ENCODE results near the gene XPC. TPM values are rescaled to one million over a fixed set of nuclear protein-coding genes. Genes with fewer than 3 reads are reported as not detected.

Gene XPC
- total and polyA plus RNA-seq, 4 donors = 12.7 to 26.7 (median 14.2) TPM

GRCh38 chr3:14208977-14209394, 30.6 kb upstream of the XPC start:
- H3K4me3 ChIP-seq (ENCODE audit: low read depth in 1 of 3, low read length in 3 of 3) = no peak overlapping the region
- no peaks in the 10 kb centered on the region for H3K36me3 ChIP-seq (ENCODE audit: control insufficient read depth in 4 of 4, insufficient read depth in 3 of 4, low read depth in 1 of 4, low read length in 3 of 4)
- no peak overlapping the region for H3K9ac ChIP-seq (ENCODE audit: low read depth in 1 of 2, low read length in 2 of 2)
- no peak for DNase-seq (ENCODE audit: low spot score)
- H3K27me3 ChIP-seq (ENCODE audit: control insufficient read depth in 4 of 4, insufficient read depth in 4 of 4, low read length in 3 of 4) = no peaks in the 10 kb centered on the region
- peaks cover 5 to 12% (median 7%) of the 10 kb centered on the region in 4 donors for H3K4me1 ChIP-seq (ENCODE audit: control insufficient read depth in 4 of 4, insufficient read depth in 4 of 4, low read length in 3 of 4)
- no peak overlapping the region for H3K27ac ChIP-seq (ENCODE audit: low read depth in 1 of 2, low read length in 2 of 2)
- H3K9me3 ChIP-seq (ENCODE audit: control insufficient read depth in 4 of 4, low read length in 3 of 4) = no peaks in the 10 kb centered on the region
- TF ChIP-seq TAF1 (conservative IDR thresholded peaks at IDR 0.05) (no peak), NR2F2 (IDR thresholded peaks at IDR 0.05) (peak; percentile 37)
- 75% methylated on average over 5 of the region's 5 CpGs for WGBS

DNA sequence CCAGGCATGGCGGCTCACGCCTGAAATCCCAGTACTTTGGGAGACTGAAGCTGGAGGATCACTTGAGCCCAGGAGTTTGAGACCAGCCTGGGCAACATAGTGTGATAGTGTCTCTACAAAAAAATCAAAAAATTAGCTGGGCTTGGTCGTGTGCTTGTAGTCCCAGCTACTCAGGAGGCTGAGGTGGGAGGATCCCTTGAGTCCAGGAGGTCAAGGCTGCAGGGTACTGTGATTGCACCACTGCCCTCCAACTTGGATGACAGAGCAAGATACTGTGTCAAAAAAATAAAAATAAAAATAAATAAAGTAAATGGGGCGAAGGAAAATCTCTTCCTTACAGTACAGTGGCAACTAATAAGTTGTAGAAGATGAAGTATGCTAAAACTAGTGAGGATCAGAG, 29.8 kb upstream of the XPC start:
- H3K9me3 ChIP-seq (ENCODE audit: control insufficient read depth in 4 of 4, low read length in 3 of 4) = no peaks in the 10 kb centered on the region
- no peak overlapping the region for H3K27ac ChIP-seq (ENCODE audit: low read depth in 1 of 2, low read length in 2 of 2)
- H3K4me1 ChIP-seq (ENCODE audit: control insufficient read depth in 4 of 4, insufficient read depth in 4 of 4, low read length in 3 of 4) = peaks cover 5 to 20% (median 14%) of the 10 kb centered on the region in 4 donors
- H3K4me3 ChIP-seq (ENCODE audit: low read depth in 1 of 3, low read length in 3 of 3) = no peak overlapping the region
- WGBS = 95% methylated on average over 4 of the region's 4 CpGs
- no peak for DNase-seq (ENCODE audit: low spot score)
- TF ChIP-seq GABPA (IDR thresholded peaks at IDR 0.05 in 1 of 2, conservative IDR thresholded peaks at IDR 0.05 in 1 of 2) (no peak), JUND (IDR thresholded peaks at IDR 0.05) (no peak), FOXA2 (IDR thresholded peaks at IDR 0.05) (no peak), EGR1 (IDR thresholded peaks at IDR 0.05; ENCODE audit: low read depth in 2 of 2) (no peak), ZBTB33 (IDR thresholded peaks at IDR 0.05) (no peak), CTCF (IDR thresholded peaks at IDR 0.05; ENCODE audit: low read depth, low read length, missing input control) (no peak), NR2F2 (IDR thresholded peaks at IDR 0.05) (no peak), TAF1 (conservative IDR thresholded peaks at IDR 0.05) (no peak), RAD21 (IDR thresholded peaks at IDR 0.05) (no peak)
- TF ChIP-seq, protein P1, sequence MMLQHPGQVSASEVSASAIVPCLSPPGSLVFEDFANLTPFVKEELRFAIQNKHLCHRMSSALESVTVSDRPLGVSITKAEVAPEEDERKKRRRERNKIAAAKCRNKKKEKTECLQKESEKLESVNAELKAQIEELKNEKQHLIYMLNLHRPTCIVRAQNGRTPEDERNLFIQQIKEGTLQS (IDR thresholded peaks at IDR 0.05) = no peak
- no peaks in the 10 kb centered on the region for H3K27me3 ChIP-seq (ENCODE audit: control insufficient read depth in 4 of 4, insufficient read depth in 4 of 4, low read length in 3 of 4)
- H3K36me3 ChIP-seq (ENCODE audit: control insufficient read depth in 4 of 4, insufficient read depth in 3 of 4, low read depth in 1 of 4, low read length in 3 of 4) = no peaks in the 10 kb centered on the region
- H3K9ac ChIP-seq (ENCODE audit: low read depth in 1 of 2, low read length in 2 of 2) = no peak overlapping the region

GRCh38 chr3:14206548-14207177, 28.3 kb upstream of the XPC start:
- H3K9me3 ChIP-seq (ENCODE audit: control insufficient read depth in 4 of 4, low read length in 3 of 4) = no peaks in the 10 kb centered on the region
- peaks cover 6 to 35% (median 29%) of the 10 kb centered on the region in 4 donors for H3K4me1 ChIP-seq (ENCODE audit: control insufficient read depth in 4 of 4, insufficient read depth in 4 of 4, low read length in 3 of 4)
- no peak overlapping the region for H3K27ac ChIP-seq (ENCODE audit: low read depth in 1 of 2, low read length in 2 of 2)
- TF ChIP-seq NR2F2 (IDR thresholded peaks at IDR 0.05) (no peak), REST (IDR thresholded peaks at IDR 0.05) (no peak), RXRA (IDR thresholded peaks at IDR 0.05) (no peak)
- no peak overlapping the region for H3K9ac ChIP-seq (ENCODE audit: low read depth in 1 of 2, low read length in 2 of 2)
- no peak for DNase-seq (ENCODE audit: low spot score)
- no peak overlapping the region for H3K4me3 ChIP-seq (ENCODE audit: low read depth in 1 of 3, low read length in 3 of 3)
- WGBS = 97% methylated on average over 6 of the region's 6 CpGs
- no peaks in the 10 kb centered on the region for H3K36me3 ChIP-seq (ENCODE audit: control insufficient read depth in 4 of 4, insufficient read depth in 3 of 4, low read depth in 1 of 4, low read length in 3 of 4)
- no peaks in the 10 kb centered on the region for H3K27me3 ChIP-seq (ENCODE audit: control insufficient read depth in 4 of 4, insufficient read depth in 4 of 4, low read length in 3 of 4)
